ENCODE results near the gene KDM4F. TPM values are rescaled to one million over a fixed set of nuclear protein-coding genes. Genes with fewer than 3 reads are reported as not detected.
A peak's percentile ranks its signal among the peaks of the same experiment; 100 is the strongest.

KDM4F gene
- total RNA-seq, 1 experiment from 2014 or later: not detected

- no TSS peak for BruUV-seq (replicated peaks)
- ChIA-PET RAD21 (ENCODE audit: low non-redundant PET in 1 of 2, low total read pairs in 2 of 2, uncharacterized antibody in 2 of 2, unreplicated experiment in 2 of 2) (no interaction called here), CTCF (interaction anchor here (0.9 to 1.7 kb wide), 3 partner anchors 9 to 67 kb away, joined by 3 to 6 read pairs (median 3); no protein-coding TSS in a partner anchor), POLR2A (interaction anchor here (0.9 to 1.2 kb wide), 3 partner anchors 11 to 16 kb away, joined by 4 to 5 read pairs (median 4); no protein-coding TSS in a partner anchor)
- Histone ChIP-seq H3K4me1 (ENCODE audit: control insufficient read depth in 1 of 2, insufficient read depth in 2 of 2, low read length in 2 of 2) (peaks cover 12 to 30% of the 10 kb centered on the region in 2 experiments; a peak in 3 of 4 replicates), H3K36me3 (ENCODE audit: control insufficient read depth in 1 of 2, insufficient read depth in 2 of 2, low read length in 2 of 2) (no peaks in the 10 kb centered on the region), H3K9ac (ENCODE audit: low read length) (0 out of 2 replicates have a peak overlapping the region, but pooled peaks have one; percentile 10), H3K9me2 (ENCODE audit: insufficient read depth) (no peaks in the 10 kb centered on the region), H3K27ac (ENCODE audit: low read depth, low read length) (no peak overlapping the region), H3K9me3 (ENCODE audit: control insufficient read depth in 1 of 2, insufficient read depth in 1 of 2, low read depth in 1 of 2, low read length in 2 of 2) (no peaks in the 10 kb centered on the region), H2AFZ (ENCODE audit: low read depth, low read length, poor library complexity, severe bottlenecking) (peak overlapping the region; percentile 71), H3K4me3 (replicated peaks in 1 of 2; ENCODE audit: low read depth in 1 of 2, low read length in 2 of 2) (no peak overlapping the region), H4K20me1 (ENCODE audit: insufficient read depth) (no peaks in the 10 kb centered on the region), H3K27me3 (ENCODE audit: insufficient read depth, low read length) (no peaks in the 10 kb centered on the region), H3K79me2 (ENCODE audit: insufficient read depth, low read length) (no peaks in the 10 kb centered on the region), H3K4me2 (ENCODE audit: low read length) (peak overlapping the region; percentile 56)
- intact Hi-C loops (cut with micrococcal nuclease): no loop called here
- DNase-seq (ENCODE audit: low read depth, low spot score) (no peak), ATAC-seq (peak; percentile 39)
- TF ChIP-seq CBX3 (IDR thresholded peaks at IDR 0.05; ENCODE audit: low read depth) (peak; percentile 44; the same call in 1 of the 2 replicates), POLR2A (IDR thresholded peaks at IDR 0.05; ENCODE audit: borderline replicate concordance, extremely low read depth, insufficient read depth, insufficient read length) (no peak), EZH2phosphoT487 (IDR thresholded peaks at IDR 0.05; ENCODE audit: borderline replicate concordance) (no peak), JUND (IDR thresholded peaks at IDR 0.05) (peak; percentile 62), TCF7L2 (IDR thresholded peaks at IDR 0.05; ENCODE audit: borderline replicate concordance, extremely low read depth, insufficient read depth, insufficient read length) (no peak), RAD21 (IDR thresholded peaks at IDR 0.05; ENCODE audit: low read depth) (no peak; the same call in 1 of the 2 replicates), YY1 (IDR thresholded peaks at IDR 0.05; ENCODE audit: extremely low read depth, insufficient replicate concordance, low read depth, low read length) (no peak), ZFX (IDR thresholded peaks at IDR 0.05) (no peak), EZH2 (IDR thresholded peaks at IDR 0.05) (no peak), CEBPB (IDR thresholded peaks at IDR 0.05; ENCODE audit: low read depth) (peak; percentile 59; the same call in 1 of the 2 replicates), ZNF274 (IDR thresholded peaks at IDR 0.05; ENCODE audit: low read depth, low read length) (no peak), SIN3A (IDR thresholded peaks at IDR 0.05; ENCODE audit: low read depth) (no peak), ZBTB33 (IDR thresholded peaks at IDR 0.05; ENCODE audit: extremely low read depth, insufficient replicate concordance, low read length) (no peak), POLR2AphosphoS5 (IDR thresholded peaks at IDR 0.05; ENCODE audit: low read depth, low read length) (peak; percentile 56; the same call in 1 of the 2 replicates), ELF1 (IDR thresholded peaks at IDR 0.05; ENCODE audit: borderline replicate concordance, low read depth) (no peak), EGR1 (IDR thresholded peaks at IDR 0.05; ENCODE audit: low read depth) (peak; percentile 96), FOSL1 (IDR thresholded peaks at IDR 0.05; ENCODE audit: low read depth) (peak; percentile 60), SRF (IDR thresholded peaks at IDR 0.05; ENCODE audit: low read depth) (no peak), SP1 (IDR thresholded peaks at IDR 0.05; ENCODE audit: low read depth) (peak; percentile 68)
- TF ChIP-seq, protein P1, sequence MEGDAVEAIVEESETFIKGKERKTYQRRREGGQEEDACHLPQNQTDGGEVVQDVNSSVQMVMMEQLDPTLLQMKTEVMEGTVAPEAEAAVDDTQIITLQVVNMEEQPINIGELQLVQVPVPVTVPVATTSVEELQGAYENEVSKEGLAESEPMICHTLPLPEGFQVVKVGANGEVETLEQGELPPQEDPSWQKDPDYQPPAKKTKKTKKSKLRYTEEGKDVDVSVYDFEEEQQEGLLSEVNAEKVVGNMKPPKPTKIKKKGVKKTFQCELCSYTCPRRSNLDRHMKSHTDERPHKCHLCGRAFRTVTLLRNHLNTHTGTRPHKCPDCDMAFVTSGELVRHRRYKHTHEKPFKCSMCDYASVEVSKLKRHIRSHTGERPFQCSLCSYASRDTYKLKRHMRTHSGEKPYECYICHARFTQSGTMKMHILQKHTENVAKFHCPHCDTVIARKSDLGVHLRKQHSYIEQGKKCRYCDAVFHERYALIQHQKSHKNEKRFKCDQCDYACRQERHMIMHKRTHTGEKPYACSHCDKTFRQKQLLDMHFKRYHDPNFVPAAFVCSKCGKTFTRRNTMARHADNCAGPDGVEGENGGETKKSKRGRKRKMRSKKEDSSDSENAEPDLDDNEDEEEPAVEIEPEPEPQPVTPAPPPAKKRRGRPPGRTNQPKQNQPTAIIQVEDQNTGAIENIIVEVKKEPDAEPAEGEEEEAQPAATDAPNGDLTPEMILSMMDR (IDR thresholded peaks at IDR 0.05 in 2 of 3, conservative IDR thresholded peaks at IDR 0.05 in 1 of 3; ENCODE audit: borderline replicate concordance in 1 of 3, insufficient read depth in 1 of 3, low read depth in 2 of 3, low read length in 2 of 3): no peak
- TF ChIP-seq, protein P2, sequence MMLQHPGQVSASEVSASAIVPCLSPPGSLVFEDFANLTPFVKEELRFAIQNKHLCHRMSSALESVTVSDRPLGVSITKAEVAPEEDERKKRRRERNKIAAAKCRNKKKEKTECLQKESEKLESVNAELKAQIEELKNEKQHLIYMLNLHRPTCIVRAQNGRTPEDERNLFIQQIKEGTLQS (IDR thresholded peaks at IDR 0.05): no peak
- TF ChIP-seq, protein P3, sequence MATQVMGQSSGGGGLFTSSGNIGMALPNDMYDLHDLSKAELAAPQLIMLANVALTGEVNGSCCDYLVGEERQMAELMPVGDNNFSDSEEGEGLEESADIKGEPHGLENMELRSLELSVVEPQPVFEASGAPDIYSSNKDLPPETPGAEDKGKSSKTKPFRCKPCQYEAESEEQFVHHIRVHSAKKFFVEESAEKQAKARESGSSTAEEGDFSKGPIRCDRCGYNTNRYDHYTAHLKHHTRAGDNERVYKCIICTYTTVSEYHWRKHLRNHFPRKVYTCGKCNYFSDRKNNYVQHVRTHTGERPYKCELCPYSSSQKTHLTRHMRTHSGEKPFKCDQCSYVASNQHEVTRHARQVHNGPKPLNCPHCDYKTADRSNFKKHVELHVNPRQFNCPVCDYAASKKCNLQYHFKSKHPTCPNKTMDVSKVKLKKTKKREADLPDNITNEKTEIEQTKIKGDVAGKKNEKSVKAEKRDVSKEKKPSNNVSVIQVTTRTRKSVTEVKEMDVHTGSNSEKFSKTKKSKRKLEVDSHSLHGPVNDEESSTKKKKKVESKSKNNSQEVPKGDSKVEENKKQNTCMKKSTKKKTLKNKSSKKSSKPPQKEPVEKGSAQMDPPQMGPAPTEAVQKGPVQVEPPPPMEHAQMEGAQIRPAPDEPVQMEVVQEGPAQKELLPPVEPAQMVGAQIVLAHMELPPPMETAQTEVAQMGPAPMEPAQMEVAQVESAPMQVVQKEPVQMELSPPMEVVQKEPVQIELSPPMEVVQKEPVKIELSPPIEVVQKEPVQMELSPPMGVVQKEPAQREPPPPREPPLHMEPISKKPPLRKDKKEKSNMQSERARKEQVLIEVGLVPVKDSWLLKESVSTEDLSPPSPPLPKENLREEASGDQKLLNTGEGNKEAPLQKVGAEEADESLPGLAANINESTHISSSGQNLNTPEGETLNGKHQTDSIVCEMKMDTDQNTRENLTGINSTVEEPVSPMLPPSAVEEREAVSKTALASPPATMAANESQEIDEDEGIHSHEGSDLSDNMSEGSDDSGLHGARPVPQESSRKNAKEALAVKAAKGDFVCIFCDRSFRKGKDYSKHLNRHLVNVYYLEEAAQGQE (IDR thresholded peaks at IDR 0.05; ENCODE audit: low read depth): no peak
These were observed 35.3 kb downstream of the KDM4F start for GRCh38 chr11:95084509-95084908.

All from HCT116 (cell line).